SHP77 treated with DMSO at 0.1 percent for 48 hours (cell line): ENCODE data around the gene UGDH.
"Not testable (repeated sequence)": the region's sequence is repeated elsewhere in the genome, so short reads cannot be mapped to it uniquely, and the experiment has no call there.

Source experiments
- DNase-seq: peaks from one replicate; lab custom pipeline; 2025; lab: John Stamatoyannopoulos, UW

Gene UGDH

DNA sequence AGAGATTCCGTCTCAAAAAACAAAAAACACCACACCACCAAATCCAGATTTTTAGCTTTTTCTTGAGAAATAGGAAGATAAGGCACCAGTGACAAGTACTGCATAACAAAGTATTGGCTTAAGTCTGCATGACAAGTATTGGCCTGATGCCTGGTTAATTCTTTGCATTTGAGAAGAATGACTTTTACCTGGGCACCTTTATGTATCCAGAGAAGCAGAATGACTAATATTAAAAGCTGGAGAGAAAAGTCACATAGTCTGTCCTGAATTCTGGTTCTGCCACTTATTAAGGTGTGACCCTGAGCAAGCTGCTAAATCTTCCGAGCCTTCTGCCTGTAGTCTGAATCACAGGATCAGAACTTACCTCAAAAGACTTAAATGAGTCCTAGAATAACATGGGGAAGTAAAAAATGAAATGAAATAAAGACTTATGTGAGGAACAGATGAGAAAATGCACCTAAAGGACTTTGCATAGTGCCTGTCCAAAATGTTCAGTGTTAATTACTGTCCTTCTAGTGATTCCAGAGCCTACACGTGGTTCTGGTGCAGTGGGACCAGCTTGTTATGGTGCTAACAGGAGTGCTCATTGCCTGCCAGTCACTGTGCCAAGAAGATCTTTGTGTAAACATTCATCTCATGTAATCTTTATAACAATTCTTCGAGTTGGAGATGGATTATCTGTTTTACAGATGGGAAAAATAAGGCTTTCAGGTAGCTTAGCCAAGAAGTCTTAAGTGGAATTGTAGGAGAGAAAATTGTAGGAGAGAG is 31.6 kb downstream of the UGDH start:
- DNase-seq = no peak

DNA sequence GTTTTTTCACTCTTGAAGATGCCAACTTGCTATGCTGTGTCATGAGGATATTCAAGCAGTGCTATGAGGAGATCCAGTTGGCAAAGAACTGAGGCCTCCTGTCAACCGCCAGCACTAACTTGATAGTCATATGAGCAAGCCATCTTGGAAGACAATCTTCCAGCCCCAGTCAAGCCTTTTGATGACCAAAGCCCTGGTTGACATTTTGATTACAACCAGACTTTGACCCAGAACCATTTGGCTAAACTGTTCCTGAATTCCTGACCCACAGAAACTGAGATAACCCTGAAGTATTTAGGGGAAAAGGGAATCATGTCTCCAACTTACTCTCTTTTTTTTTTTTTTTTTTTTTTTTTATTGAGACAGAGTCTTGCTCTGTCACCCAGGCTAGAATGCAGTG is 32.9 kb downstream of the UGDH start:
- DNase-seq = no peak

DNA sequence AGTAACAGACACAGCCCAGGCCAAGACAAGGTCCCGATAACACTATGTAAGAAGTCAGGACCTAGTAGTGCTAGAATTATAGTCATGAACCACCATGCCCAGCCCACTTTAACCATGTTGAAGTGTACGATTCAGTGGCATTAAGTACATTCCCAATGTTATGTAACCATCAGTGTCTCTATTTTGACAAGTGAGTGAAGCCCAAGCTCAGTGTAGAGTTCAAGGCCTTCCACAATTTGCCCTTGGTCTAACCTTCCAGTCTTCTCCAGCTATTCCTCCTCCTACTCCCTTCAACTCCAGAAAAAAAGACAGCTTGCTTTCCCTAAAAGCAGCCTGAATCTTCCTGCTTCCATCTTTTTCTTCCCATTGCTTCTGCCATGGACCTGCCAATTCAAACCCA is 36.9 kb downstream of the UGDH start:
- no peak for DNase-seq

DNA sequence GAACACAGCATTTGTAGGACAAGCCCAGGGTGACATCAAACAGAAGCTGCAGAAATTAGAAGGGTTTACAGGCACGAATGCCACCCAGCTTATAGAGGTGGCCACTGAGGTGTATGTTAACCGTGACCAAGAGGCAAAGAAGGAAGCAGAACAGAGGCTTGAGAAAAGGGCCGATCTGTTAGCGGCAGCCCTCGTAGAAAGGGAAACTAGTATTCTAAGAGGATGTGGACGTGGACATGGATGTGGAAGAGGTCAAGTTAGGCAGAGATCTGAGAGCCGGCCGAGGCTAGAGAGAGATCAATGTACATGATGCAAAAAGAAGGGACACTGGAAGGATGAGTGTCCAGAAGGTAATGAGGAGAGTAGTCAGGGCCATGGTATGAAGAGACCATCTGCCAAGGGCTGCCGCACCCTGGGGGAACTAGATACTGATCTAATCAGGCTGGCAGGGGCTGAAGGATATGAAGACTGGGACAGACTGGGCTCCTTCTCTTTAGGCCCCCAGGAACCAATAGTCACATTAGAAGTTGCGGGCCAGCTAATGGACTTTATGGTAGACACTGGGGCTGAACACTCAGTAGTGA is 40.9 kb downstream of the UGDH start:
- no peak for DNase-seq

DNA sequence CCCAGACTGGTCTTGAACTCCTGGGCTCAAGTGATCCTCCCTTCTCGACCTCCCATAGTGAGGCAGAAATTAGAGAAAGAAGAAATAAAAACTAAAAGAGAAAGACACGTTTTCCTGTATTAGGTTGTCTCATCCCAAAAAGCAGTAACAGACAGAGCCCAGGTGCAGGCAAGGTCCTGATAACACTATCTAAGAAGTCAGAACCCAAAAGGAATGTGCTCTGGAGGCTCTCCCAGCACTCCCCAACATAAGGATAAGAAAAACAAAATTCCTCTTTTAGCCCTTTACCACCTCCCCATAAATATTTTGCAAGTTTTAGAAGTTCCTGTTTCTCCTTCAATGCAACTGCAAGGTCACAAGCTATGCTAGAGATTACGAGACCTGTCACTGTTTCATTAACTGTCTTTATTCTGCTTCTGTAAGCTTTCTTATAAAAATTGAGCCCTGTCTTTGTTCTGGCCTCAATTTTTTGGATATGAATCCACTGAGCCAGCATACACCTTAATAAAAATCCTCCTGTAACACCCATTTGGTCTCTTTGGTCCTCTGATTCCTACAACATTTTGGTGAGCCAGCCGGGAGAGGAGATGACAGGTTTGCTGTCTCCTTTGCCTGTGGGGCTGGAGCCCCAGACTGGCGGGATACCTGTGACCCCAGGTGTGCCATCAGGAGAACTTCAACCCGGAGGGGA is 42.5 kb downstream of the UGDH start:
- DNase-seq = no peak

DNA sequence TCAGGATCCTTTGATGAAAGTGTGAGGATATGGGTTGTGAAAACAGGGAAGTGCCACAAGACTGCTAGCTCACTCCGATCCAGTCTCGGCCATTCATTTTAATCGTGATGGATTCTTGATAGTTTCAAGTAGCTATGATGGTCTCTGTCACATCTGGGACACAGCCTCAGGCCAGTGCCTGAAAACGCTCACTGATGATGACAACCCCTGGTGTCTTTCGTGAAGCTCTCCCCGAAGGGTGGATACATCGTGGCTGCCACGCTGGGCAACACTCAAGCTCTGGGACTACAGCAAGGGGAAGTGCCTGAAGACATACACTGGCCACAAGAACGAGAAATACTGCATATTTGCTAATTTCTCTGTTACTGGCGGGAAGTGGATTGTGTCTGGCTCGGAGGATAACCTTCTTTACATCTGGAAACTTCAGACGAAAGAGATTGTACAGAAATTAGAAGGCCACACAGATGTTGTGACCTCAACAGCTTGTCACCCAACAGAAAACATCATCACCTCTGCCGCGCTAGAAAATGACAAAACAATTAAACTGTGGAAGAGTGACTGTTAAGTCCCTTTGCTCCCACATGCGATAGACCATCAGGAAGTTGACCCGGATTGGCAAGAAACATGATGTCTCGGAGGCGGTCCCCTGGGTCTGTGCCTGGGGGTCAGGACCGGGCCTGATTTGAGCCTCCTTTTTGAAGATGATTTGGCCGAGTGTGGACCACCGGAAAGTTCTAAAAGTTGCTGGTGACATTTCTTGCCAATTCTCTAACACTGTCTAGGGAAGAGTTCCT is 46.1 kb downstream of the UGDH start:
- no peak for DNase-seq

DNA sequence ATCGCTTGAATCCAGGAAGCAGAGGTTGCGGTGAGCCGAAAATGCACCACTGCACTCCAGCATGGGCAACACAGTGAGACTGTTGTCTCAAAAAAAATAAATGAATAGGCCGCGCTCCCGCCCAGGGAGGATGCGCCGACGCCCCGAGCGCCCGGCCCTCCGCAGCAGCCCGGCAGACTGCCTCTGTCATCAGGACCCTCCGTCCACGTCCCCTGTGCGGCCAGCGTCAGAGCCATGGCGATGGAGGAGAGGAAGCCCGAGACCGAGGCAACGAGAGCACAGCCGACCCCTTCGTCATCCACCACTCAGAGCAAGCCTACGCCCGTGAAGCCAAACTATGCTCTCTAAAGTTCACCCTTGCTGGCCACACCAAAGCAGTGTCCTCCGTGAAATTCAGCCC is 47.0 kb downstream of the UGDH start:
- DNase-seq = no peak

DNA sequence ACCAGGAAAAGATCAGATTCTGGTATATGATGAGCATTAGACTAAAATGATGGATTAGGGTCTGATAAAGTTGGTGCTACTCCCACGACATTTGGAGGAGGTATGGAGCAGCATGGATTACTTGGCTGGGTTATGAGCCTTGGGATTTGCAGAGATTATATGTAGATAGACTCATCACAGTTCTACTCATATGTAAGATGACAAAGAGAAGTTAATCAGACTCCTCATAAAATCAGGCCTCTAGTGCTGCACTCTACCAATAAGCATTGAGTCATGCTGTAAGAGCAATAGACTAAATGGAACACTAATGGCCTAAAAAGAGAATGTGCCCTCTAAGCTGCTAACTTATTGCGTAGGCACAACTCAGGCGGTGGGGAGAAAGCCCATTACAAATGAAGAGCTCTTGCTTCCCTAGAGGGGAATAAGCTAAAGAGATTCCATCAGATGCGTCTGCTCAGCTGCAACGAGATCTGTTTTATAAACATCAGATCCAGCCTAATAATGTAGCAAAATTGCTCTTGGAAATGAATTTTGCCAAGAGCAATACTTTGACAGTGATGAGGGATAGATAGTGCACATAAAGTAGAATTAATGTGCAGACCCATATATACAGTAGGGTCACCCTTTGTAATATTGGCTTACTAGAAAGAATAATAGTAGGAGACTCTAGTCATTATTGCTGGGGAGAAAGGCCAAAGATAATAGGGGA is 50.9 kb downstream of the UGDH start:
- DNase-seq = no peak

DNA sequence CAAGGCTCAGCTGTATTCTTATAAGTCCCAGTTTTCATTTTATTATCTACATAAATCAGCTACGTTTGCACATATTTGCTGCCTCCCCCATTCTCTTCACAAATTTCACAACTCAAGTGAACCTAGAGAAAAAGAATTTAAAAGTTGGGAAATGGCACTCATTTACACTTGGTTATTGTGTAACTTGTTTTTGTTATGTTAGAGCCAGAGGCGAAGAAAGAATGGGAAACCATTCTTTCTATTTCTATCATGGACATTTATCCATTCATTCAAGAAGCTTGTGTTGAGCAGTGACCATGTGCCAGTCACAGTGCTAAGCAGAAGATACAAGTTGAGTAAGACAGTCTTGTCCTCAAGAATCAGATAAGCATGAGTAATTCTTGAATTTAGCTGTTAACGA is 54.8 kb downstream of the UGDH start:
- DNase-seq = no peak

DNA sequence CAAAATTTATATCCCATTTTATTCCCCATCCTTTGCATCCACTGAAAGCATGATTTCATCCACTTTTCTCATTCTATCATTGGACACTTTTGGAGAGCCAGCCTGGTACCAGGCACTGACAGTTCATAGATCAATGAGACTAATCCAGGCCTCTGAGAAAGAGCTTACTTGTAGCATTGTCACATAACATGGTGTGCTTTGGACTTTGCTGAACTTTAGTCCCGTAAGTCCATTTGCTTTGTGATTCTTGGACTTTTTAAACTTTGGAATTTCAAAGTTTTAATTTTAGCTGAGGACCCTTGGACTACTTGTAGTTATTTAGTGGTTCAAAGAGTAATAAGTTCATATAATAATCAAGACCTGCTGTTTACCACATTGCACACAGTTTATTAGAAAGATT is 56.8 kb downstream of the UGDH start:
- no peak for DNase-seq

DNA sequence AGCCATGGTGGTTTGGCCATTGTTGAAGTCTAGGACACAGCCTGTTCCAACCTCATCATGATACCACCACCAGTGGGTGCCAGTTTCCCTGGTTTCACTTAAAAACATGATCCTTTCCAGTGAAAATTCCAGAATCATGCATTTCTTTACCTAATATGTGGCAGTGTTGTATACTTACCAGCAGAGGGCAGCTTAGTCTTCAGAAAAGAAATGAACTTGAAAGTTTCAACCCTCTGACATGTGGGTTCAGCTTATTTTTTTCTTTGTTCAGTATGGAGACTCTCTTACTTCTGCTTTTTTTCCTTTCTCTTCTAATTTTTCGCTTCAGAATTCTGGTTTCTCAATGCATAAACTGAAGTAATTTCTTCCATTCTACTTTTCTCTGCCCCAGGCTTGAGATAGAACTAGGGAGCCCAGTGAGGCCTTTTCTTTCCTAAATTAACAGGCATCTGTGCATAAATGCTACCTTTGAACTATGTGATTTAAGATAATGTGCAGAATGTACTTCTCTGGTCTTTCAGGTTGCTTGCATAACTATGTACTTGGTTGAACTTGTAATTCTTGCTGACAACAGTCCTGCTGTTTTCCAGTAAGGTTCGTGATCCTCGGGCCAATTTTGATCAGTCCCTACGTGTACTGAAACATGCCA is 57.7 kb downstream of the UGDH start:
- peak; percentile 8 for DNase-seq

DNA sequence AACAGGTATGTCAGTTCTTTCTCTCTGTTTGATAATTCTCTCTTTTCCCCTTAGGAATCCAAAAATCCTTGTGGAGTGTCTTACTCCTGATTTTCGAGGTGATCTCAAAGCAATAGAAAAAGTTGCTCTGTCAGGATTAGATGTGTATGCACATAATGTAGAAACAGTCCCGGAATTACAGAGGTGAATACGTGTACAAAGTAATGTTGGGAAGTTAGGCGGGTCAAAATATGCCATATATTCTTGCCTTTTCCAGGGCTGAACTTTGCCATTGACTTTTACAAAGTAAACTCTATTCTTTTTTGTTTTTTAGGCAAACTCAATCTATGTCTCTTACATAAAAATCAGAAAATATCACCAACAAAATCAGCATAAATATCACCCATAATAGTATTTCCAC is 59.8 kb downstream of the UGDH start:
- no peak for DNase-seq

DNA sequence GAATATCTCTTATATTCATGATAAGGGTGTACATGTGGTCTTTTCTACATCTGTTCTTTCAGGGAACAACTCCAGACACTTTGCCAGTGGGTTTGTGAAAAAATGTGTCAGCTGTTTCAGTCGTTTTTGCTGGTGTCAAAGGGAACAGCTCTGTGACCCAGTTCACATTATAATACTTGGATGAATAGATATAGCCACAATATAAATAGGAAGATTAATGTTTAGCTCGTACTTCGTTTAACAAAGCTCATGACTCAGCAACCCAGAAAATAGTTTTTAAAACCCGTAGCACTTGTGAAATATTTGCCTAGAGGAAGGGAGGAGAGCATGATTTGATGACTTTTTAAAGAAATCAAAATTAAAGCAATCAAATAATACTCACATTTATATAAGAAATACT is 60.5 kb downstream of the UGDH start:
- no peak for DNase-seq

DNA sequence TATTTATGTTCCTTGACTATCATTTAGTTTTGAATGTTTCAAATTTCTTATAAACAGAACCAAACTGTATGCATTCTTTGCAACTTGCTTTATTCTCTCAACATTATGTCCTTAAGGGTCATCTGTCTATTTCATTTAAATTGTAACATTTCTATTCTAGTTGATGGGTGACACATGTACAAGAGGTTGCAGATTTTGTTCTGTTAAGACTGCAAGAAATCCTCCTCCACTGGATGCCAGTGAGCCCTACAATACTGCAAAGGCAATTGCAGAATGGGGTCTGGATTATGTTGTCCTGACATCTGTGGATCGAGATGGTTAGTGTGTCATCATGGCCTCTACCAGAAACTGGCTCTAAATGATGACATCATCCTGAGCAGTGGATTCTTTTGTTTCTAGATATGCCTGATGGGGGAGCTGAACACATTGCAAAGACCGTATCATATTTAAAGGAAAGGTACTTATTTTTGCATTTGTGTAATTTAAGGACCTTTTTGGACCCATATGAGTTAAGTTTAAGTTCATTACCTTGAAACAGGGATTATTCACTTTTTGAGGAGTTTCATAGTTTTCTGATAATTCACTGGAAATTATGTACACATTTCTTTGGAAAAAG is 62.2 kb downstream of the UGDH start:
- DNase-seq = no peak

DNA sequence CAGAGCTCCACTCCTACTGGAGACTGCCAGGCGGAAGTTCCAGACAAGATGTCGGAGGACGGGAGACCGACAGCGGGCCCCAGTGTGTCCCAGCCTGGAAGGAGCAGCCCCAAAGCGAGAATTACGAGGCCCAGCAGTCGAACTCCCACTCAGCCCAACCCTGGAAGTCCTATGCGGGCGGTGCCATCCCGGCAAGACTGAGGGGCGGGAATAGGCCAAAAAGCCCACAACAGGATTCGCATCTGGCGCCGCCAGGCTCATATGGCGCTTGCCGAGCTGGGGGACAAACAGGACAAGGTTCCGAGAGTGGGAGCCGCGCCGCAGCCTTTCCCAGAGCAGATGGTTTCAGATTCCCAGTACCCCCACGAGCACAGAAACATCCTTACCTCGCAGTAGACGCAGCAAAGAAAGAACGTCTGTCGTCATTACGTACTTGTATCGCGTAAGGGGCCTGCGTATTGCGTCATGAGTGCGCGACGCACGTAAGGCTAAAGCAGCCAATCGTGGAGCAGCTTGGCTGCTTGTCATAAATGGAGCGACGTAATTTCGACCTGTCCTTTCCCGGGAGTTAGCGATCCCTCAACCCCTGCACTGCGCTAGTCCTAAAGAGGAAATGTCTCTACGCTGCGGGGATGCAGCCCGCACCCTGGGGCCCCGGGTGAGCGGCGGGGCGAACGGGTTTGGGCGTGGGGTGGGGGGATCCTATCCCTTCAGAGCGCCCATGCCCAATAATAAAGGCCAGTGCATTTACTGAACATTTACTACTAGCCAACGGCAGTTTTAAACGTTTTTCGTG is 68.5 kb downstream of the UGDH start, which contains the start of the genes LIAS and RPL9:
Gene LIAS, plus strand, starts transcription at position 552 of the 796 bp plus-strand sequence. Its CDS starts 62 bp downstream, at position 614.
Gene RPL9, minus strand, starts transcription at position 418 of the 796 bp plus-strand sequence. CDS start 483 bp downstream, outside the sequence.
- peak; percentile 77 for DNase-seq

DNA sequence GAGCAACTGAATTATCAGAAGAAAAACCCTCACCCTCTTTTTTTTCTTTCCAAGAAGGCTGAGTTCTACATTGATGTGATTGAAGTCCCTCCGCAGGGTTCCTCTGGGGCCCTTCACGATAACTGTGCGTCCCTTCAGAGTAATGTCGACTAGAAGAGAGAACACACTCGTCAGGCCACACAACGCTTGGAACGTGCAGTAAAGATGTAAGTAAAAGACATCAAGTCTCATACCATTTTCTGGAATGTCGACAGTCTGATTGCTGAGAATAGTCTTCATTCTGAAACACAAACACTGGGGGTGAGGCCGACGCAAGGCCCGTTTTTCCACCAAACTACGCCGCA is 69.1 kb downstream of the UGDH start:
- DNase-seq = not testable (repeated sequence)

DNA sequence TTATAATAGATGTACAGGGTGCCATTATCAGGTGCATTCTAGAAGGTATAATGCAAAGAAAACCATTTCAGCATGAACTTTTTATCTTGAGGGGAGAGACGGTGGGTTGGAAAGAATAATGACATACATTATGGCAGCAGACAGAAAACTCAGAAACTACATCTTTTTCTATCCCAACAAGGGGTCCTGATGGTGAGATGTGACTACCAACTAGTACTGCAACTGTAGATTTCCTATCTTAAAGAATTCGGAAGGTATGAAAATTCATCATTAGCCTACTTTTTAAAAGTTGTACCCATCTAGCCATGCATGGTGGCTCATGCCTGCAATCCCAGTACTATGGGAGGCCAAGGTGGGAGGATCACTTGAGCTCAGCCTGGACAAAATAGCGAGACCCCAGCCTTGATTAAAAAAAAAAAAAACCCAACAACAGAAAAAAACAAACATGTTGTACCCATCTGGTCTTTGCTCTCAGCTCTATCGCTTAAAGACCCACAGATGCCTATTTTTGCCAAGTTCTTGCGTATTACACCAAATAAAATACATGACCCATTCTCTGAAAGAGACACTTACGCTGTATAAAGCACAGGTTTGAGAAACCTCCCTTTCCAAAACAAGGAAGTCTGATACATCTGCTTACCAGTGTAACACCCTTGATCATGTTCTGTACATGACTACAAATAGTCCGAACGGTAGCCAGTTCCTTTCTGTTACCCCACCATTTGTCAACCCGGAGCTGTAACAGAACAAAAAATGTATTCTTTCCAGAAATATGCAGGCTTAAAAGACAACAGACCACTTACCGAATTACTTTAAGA is 70.1 kb downstream of the UGDH start:
- no peak for DNase-seq

DNA sequence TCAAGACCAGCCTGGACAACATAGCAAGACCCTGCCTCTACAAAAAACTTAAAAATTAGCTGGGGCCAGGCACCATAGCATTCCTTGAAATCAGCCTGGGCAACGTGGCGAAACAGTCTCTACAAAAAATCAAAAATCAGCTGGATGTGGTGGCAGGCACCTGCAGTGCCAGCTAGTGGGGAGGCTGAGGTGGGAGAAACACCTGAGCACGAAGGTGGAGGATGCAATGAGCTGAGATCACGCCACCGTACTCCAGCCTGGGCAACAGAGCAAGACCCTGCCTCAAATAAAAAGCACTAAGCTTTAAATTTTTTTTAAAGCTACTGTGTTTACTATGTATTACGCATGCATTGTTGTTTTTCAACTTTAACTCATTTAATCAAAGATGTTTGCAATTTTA is 71.8 kb downstream of the UGDH start:
- no peak for DNase-seq

DNA sequence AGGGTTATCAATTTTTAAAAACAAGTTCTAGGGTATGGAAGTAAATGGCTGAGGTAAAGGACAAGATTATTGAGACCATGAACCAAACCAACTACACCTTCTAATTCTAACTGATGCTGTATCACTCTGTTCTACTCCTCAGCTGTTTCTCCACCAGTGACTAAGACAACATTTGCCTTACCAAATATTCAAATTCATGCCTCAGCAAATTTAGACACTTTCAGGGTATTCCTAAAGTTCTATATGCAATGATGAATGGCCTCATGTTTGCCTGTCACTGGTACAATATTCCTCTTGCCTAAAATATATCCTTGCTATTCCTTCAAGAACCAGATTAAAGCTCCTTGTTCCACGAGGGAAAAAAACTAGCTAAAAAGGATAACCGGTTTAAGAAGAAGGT is 73.5 kb downstream of the UGDH start:
- DNase-seq = no peak
